GM19238 (cell line): Measurements from ENCODE around the gene SSH3.

Experiments used
- DNase-seq: peaks from one replicate; pipeline ENCODE4 v3.0.0; 2011; ENCODE audit warnings: low spot score; ENCODE audit not compliant: insufficient read length

Gene SSH3

GRCh38 chr11:67267188-67268080, 35.9 kb upstream of the SSH3 start:
- DNase-seq = no peak

- peak; percentile 85 for DNase-seq
Measured at GRCh38 chr11:67268081-67268961, 35.0 kb upstream of the SSH3 start.

- no peak for DNase-seq
Measured at GRCh38 chr11:67268962-67269268, 34.4 kb upstream of the SSH3 start.

- DNase-seq = no peak
Measured at GRCh38 chr11:67269401-67270255, 33.7 kb upstream of the SSH3 start.

GRCh38 chr11:67270256-67271204, 32.8 kb upstream of the SSH3 start:
- no peak for DNase-seq

GRCh38 chr11:67271205-67271540, 32.2 kb upstream of the SSH3 start:
- DNase-seq = no peak

GRCh38 chr11:67271541-67272284, 31.6 kb upstream of the SSH3 start:
- no peak for DNase-seq

GRCh38 chr11:67272327-67273259, 30.7 kb upstream of the SSH3 start:
- DNase-seq = no peak

- DNase-seq = no peak
Measured at GRCh38 chr11:67273260-67273990, 29.9 kb upstream of the SSH3 start.

- no peak for DNase-seq
Measured at GRCh38 chr11:67274768-67275605, 28.3 kb upstream of the SSH3 start.

- DNase-seq = no peak
Measured at GRCh38 chr11:67275606-67276409, 27.5 kb upstream of the SSH3 start.

GRCh38 chr11:67276781-67277230, 26.5 kb upstream of the SSH3 start:
- DNase-seq = no peak

GRCh38 chr11:67277231-67277961, 25.9 kb upstream of the SSH3 start:
- peak; percentile 97 for DNase-seq

GRCh38 chr11:67278135-67278938, 25.0 kb upstream of the SSH3 start:
- DNase-seq = no peak
